Measurements from ENCODE around the gene ARHGAP42. TPM values are rescaled to one million over a fixed set of nuclear protein-coding genes. Genes with fewer than 3 reads are reported as not detected.

ARHGAP42 gene
- total and polyA plus RNA-seq, 9 donors = 4.3 to 11.8 (median 7.0) TPM

- 82 to 90% (median 85%) methylated on average over 1 of the region's 1 CpG for WGBS, 3 donors
- no peak overlapping the region for H3K4me3 ChIP-seq
- peaks cover 5% of the 10 kb centered on the region for H3K4me1 ChIP-seq (ENCODE audit: insufficient read depth)
- intact Hi-C loops (cut with DNase I) = no loop called here
- H3K36me3 ChIP-seq = no peaks in the 10 kb centered on the region
- TF ChIP-seq POLR2A (IDR thresholded peaks at IDR 0.05) (no peak), EP300 (IDR thresholded peaks at IDR 0.05) (no peak)
- TF ChIP-seq, protein P1, sequence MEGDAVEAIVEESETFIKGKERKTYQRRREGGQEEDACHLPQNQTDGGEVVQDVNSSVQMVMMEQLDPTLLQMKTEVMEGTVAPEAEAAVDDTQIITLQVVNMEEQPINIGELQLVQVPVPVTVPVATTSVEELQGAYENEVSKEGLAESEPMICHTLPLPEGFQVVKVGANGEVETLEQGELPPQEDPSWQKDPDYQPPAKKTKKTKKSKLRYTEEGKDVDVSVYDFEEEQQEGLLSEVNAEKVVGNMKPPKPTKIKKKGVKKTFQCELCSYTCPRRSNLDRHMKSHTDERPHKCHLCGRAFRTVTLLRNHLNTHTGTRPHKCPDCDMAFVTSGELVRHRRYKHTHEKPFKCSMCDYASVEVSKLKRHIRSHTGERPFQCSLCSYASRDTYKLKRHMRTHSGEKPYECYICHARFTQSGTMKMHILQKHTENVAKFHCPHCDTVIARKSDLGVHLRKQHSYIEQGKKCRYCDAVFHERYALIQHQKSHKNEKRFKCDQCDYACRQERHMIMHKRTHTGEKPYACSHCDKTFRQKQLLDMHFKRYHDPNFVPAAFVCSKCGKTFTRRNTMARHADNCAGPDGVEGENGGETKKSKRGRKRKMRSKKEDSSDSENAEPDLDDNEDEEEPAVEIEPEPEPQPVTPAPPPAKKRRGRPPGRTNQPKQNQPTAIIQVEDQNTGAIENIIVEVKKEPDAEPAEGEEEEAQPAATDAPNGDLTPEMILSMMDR (IDR thresholded peaks at IDR 0.05) = no peak
- H3K27ac ChIP-seq = no peak overlapping the region
- DNase-seq = no peak
- no peaks in the 10 kb centered on the region for H3K27me3 ChIP-seq
- H3K9me3 ChIP-seq = no peaks in the 10 kb centered on the region
These were observed 47.8 kb downstream of the ARHGAP42 start for GRCh38 chr11:100734743-100735527.

GRCh38 chr11:100735949-100736675, 49.0 kb downstream of the ARHGAP42 start:
- Histone ChIP-seq H3K36me3 (no peaks in the 10 kb centered on the region), H3K9me3 (no peaks in the 10 kb centered on the region), H3K4me1 (ENCODE audit: insufficient read depth) (peaks cover 8% of the 10 kb centered on the region), H3K4me3 (no peak overlapping the region), H3K27me3 (no peaks in the 10 kb centered on the region), H3K27ac (no peak overlapping the region)
- DNase-seq = no peak
- no peak for TF ChIP-seq POLR2A (IDR thresholded peaks at IDR 0.05)
- TF ChIP-seq, protein P1 (IDR thresholded peaks at IDR 0.05) = no peak
- no peak for TF ChIP-seq EP300 (IDR thresholded peaks at IDR 0.05)
- intact Hi-C loops (cut with DNase I) = no loop called here
- WGBS, 3 donors = 72 to 82% (median 78%) methylated on average over 5 of the region's 5 CpGs

DNA sequence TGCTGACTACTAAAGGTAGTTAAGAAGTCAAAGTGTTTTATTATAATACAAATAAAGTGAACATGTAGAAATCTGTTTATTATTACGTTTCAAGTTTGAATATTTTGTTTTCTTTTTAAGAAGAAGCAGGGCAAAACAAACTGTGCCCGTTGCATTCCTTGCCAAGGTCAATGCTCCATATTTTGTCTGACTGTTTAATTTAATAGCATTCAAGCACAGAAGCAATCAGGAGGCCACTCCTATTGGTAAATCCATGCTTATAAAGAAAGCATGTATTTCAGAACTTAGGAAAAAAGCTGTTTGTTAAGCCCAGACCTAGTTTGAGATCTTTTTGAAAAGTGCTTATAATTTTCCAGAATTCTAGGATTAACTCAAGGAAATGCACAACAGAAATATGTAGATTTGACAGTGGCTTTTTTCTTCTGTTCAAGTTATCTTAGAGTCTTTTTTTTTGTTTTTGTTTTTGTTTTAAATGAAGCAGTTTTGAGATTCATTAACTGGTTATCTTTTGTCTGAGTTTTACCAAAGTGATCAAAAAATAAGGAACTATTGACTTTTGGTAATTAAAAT, 51.7 kb downstream of the ARHGAP42 start:
- TF ChIP-seq, protein P1 (IDR thresholded peaks at IDR 0.05) = no peak
- TF ChIP-seq EP300 (IDR thresholded peaks at IDR 0.05) = no peak
- TF ChIP-seq POLR2A (IDR thresholded peaks at IDR 0.05) = no peak
- Histone ChIP-seq H3K4me3 (no peak overlapping the region), H3K27me3 (no peaks in the 10 kb centered on the region), H3K36me3 (no peaks in the 10 kb centered on the region), H3K9me3 (no peaks in the 10 kb centered on the region), H3K27ac (no peak overlapping the region), H3K4me1 (ENCODE audit: insufficient read depth) (peaks cover 12% of the 10 kb centered on the region)
- 2 to 13% (median 4%) methylated on average over 2 of the region's 2 CpGs for WGBS, 3 donors
- intact Hi-C loops (cut with DNase I) = no loop called here
- DNase-seq = no peak

GRCh38 chr11:100739666-100740065, 52.6 kb downstream of the ARHGAP42 start:
- peak in 1 of 5 donors; percentile 17 for DNase-seq
- 4 to 8% (median 7%) methylated on average over 3 of the region's 3 CpGs for WGBS, 3 donors
- peaks cover 12% of the 10 kb centered on the region for H3K4me1 ChIP-seq (ENCODE audit: insufficient read depth)
- H3K27me3 ChIP-seq = no peaks in the 10 kb centered on the region
- TF ChIP-seq, protein P1 (IDR thresholded peaks at IDR 0.05) = no peak
- TF ChIP-seq POLR2A (IDR thresholded peaks at IDR 0.05) (no peak), EP300 (IDR thresholded peaks at IDR 0.05) (no peak)
- no peaks in the 10 kb centered on the region for H3K36me3 ChIP-seq
- H3K27ac ChIP-seq = no peak overlapping the region
- no peaks in the 10 kb centered on the region for H3K9me3 ChIP-seq
- intact Hi-C loops (cut with DNase I) = no loop called here
- no peak overlapping the region for H3K4me3 ChIP-seq

Measured in ovary (tissue), 9 donors.